NCI-H510A (cell line): ENCODE measurements around the gene RORB.

Source experiments
- DNase-seq: peaks from one replicate; lab custom pipeline; 2025; lab: John Stamatoyannopoulos, UW

Gene RORB

GRCh38 chr9:74598874-74599273, 101.7 kb downstream of the RORB start:
- no peak for DNase-seq

- no peak for DNase-seq
Measured at GRCh38 chr9:74609671-74610405, 112.7 kb downstream of the RORB start.

- DNase-seq: no peak
Measured at GRCh38 chr9:74610523-74611061, 113.5 kb downstream of the RORB start.

GRCh38 chr9:74630228-74630627, 133.1 kb downstream of the RORB start:
- DNase-seq: no peak

- DNase-seq: no peak
Measured at GRCh38 chr9:74639112-74639511, 142.0 kb downstream of the RORB start.

- no peak for DNase-seq
Measured at GRCh38 chr9:74642376-74642775, 145.2 kb downstream of the RORB start.

- peak; percentile 37 for DNase-seq
Measured at GRCh38 chr9:74643303-74643923, 146.3 kb downstream of the RORB start.

GRCh38 chr9:74644023-74644422, 146.9 kb downstream of the RORB start:
- no peak for DNase-seq

- DNase-seq: no peak
Measured at GRCh38 chr9:74645007-74645639, 148.0 kb downstream of the RORB start.

- no peak for DNase-seq
Measured at GRCh38 chr9:74653410-74654080, 156.4 kb downstream of the RORB start.

- no peak for DNase-seq
Measured at GRCh38 chr9:74662674-74663073, 165.5 kb downstream of the RORB start.

- no peak for DNase-seq
Measured at GRCh38 chr9:74663439-74663838, 166.3 kb downstream of the RORB start.

- DNase-seq: no peak
Measured at GRCh38 chr9:74666625-74667316, 169.6 kb downstream of the RORB start.

- no peak for DNase-seq
Measured at GRCh38 chr9:74672237-74672636, 175.1 kb downstream of the RORB start.

- DNase-seq: no peak
Measured at GRCh38 chr9:74674077-74674476, 176.9 kb downstream of the RORB start.

- no peak for DNase-seq
Measured at GRCh38 chr9:74681906-74682305, 184.8 kb downstream of the RORB start.

GRCh38 chr9:74683322-74683721, 186.2 kb downstream of the RORB start:
- DNase-seq: no peak

- no peak for DNase-seq
Measured at GRCh38 chr9:74691058-74691457, 193.9 kb downstream of the RORB start.

- DNase-seq: no peak
Measured at GRCh38 chr9:74696520-74696919, 199.4 kb downstream of the RORB start.

- DNase-seq: no peak
Measured at GRCh38 chr9:74697535-74697934, 200.4 kb downstream of the RORB start.

GRCh38 chr9:74711341-74711740, 214.2 kb downstream of the RORB start:
- no peak for DNase-seq

- no peak for DNase-seq
Measured at GRCh38 chr9:74718709-74719108, 221.6 kb downstream of the RORB start.
